SU-DHL-6 (cell line): ENCODE results near the gene ANKRD29.

Experiments used
- CTCF ChIP-seq: fragments of 200-600 bp; sonication (generic); IDR thresholded peaks from one replicate; pipeline ENCODE4 v1.5.1; 2017; ENCODE audit warnings: antibody characterized with exemption, mild to moderate bottlenecking, low read length, moderate library complexity; ENCODE audit not compliant: insufficient read depth, poor library complexity, severe bottlenecking
- EZH2phosphoT487 ChIP-seq: fragments of 200-600 bp; sonication (generic), shearing (Covaris generic); conservative IDR thresholded peaks from 2 replicates; pipeline ENCODE4 v1.6.1; 2018; ENCODE audit warnings: mild to moderate bottlenecking, antibody characterized with exemption, low read length, moderate library complexity, mixed read lengths

GRCh38 chr18:23552505-23552904 is 110.2 kb downstream of the ANKRD29 start:
- TF ChIP-seq EZH2phosphoT487: no peak
- no peak for TF ChIP-seq CTCF
